ENCODE data around the gene TNIK.

The TNIK gene

DNA sequence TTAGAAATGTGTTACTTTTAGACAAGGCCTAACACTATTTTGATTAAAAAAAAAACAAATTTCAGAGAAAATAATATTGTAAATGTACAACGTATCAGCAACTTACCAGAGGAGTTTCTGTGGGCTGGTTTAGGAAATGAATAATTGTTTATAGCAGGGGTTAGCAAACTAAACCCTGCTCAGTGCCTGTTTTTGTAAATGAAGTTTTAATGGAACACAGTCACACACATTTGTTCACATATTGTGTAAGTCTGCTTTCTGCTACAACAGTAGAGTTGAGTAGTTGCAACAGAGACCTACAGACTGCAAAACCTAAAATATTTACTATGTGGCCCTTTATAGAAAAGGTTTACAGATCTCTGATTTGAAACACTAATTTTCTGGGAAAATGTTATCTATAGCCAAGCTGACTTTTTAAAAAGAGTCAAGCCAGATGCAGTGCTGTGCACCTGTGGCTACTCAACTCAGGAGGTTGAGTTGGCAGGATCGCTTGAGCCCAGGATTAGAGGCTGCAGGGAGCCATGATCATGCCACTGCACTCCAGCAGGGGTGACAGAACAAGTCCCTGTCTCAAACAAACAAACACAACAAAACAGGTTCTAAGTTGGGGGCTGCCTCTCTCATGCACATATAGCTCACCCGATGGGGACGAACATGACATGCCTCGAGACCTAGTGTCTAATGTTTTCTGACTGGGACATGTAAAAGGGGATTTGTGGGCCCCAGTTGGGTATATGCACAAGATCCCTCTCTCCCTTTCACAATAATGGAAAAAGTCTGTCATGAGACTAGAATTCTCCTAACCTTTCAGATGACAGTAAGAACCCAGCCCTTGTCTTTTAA is 182.5 kb downstream of the TNIK start:
- DNase-seq, result no peak

- DNase-seq, result no peak
Observed at GRCh38 chr3:171276923-171277322, 183.3 kb downstream of the TNIK start.

GRCh38 chr3:171274222-171274621 is 186.0 kb downstream of the TNIK start:
- DNase-seq, result no peak

- DNase-seq, result no peak
Observed at GRCh38 chr3:171270541-171270940, 189.7 kb downstream of the TNIK start.

GRCh38 chr3:171269542-171269941 is 190.7 kb downstream of the TNIK start:
- DNase-seq, result no peak

- no peak for DNase-seq
Observed at GRCh38 chr3:171268677-171269076, 191.5 kb downstream of the TNIK start.

GRCh38 chr3:171267104-171267503 is 193.1 kb downstream of the TNIK start:
- no peak for DNase-seq

GRCh38 chr3:171266740-171267073 is 193.5 kb downstream of the TNIK start:
- DNase-seq, result no peak

DNA sequence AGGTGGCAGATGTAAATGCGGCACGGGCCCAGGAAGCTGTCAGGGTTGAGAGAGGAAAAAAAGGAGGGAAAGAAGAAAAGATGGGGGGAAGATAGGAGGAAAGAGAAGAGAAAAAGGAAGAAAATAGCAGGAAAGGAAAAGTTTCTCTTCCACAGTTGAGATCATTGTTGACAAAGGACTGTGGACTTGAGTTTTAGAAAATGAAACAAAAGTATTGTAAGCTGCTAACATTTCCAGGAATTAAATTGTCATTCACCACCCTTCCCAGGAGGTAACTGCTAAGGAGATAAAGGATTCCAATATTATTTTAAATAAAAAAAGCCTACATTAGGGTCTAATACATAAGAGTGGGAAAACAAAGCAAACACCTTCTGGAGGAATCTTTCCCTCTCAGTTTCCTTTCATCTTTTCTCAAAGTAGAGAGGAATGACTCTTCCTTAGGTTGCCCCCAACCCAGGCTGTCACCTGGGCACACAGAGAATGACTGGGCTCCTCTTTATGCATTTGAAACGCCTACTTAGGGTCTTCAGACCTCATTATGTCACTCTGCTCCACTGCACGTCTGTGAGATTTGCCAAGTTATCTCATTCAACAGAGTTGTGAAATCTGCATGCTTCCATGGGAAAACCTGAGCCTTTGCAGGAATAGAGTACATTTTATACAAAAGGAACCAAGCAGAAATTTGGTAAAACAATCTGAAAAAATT is 194.0 kb downstream of the TNIK start:
- no peak for DNase-seq

DNA sequence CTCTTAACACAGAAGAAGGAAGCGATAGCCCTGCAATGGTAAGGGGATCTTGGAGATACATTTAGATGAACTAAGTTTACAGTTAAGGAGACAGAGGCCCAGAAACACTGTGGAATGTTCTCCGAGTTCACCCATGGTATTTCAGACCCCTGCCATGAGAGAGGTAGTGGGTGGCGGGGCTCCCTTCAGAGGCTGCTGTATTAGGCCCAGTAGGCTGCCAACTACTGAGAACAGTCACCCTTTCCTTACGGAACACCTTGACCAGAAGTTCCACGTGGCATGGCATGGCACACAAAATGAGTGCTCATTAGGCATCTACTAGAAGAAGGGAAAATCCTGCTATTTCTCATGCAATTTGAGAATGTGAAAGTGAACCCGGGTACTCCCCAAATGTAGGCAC is 195.4 kb downstream of the TNIK start:
- no peak for DNase-seq

DNA sequence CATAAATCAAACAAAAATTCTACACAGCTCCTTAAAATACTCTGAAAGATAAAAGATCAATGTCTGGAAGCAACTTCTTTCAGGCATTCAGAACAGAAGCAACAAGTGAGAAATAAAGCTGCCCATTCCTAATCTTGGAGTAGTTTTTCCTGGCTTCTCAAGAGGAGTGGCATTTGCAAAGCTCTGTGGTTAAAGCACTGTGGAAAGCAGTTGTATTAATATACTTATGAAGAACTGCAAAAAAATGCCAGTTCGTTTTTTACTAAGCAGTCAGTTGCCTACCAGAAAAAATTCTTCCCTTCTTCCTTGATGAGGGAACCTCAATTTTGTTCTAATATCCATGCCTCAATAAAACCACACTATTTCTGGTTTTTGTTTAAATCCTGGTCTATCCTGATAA is 197.8 kb downstream of the TNIK start:
- no peak for DNase-seq

- no peak for DNase-seq
Observed at GRCh38 chr3:171261487-171261886, 198.7 kb downstream of the TNIK start.

- no peak for DNase-seq
Observed at GRCh38 chr3:171260899-171261298, 199.3 kb downstream of the TNIK start.

- no peak for DNase-seq
Observed at GRCh38 chr3:171260466-171260865, 199.7 kb downstream of the TNIK start.

DNA sequence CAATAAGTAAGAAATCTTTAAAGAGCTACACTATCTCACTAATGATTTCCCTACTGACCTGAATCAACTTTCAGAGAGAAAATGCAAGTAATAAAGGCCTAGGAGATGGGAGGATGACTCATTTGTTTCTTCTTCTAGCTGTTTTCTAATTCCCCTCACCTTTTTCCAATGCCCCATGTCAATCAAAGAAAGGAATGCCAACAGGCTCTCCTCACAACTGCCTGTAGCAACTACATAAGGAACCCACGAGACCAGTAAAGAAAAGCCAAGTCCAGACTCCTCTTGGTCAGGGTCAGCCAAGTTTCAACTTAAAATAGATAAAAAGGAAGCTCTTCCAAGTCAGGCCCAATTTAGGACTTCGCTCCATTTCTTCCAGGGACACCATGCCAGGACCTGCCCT is 201.9 kb downstream of the TNIK start:
- DNase-seq, result no peak

DNA sequence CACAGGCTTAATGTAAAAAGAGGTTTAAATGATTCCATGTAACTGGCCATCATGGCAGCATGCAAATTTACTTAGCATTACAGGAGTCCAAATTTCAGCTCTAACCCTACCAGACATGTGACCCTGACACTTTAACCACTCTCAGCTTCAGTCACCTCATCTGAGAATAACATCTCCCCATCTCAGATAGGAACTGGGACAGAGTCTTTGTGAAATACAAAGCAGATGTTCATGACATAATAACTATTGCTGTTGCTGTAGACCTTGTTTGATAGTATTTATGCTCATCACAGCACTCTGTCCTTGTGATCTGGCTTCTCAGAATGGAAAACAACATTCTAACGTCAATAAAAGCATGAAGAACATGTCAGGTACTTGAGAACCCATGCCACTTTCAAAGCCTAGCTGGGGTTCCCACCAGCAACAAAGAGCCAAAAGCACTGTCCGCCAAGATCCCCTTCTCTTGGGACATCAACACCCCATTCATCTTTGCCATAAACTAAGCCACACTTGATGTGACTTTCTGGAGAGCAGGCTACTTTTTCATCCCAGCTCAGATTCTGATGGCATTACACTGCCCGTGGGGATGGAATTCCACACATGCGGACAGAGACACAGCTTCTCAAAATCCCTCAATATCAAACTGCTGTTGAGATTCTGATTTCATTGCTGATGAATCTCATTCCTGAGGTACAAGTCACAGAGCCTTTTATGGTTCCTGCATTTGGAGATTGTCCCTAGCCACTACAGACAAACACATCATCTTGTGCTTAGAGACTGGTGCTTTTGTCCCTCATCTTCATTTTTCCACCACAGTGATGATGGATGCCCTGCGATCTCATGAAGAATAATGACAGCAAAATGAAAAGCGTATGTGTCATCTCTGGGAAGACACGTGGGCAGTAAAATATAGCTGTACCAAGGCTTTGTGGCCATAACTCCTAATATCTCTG is 202.7 kb downstream of the TNIK start:
- DNase-seq, result no peak

DNA sequence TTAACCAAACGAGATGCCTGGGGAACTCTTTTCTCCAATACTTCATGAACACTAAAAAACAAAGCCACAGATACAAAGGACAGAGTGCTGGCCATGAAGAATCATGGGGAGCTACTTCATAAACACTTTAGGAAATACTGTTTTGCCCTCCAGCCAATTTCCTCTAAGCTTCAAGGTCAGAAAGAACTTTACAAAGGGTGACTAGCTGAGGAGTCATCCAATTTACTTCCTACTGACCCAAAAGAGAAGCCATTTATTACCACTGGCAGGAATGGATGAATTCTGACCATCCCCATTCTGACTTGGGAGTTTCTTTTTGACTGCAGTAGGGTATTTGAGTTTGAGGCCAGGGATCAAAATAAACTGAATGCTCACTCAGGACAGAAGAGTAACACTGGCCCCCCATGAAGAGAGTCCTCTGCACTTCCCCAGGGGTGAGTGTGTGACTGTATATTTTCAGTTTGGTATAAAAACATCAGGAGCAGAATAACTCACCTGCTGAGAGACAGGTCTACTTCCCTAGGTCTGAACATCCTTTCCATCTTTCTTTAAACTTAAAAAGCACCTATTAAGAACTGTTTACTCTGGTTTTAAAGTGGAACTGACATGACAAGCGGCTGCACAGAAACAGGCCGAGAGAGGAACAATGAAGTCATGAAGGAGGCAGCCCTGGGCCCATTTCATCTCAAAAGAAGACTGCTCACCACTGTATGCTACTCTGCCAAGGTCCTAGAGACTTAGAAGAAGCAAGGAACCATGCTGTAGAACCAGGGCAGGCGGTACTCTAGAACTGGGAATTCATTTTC is 203.6 kb downstream of the TNIK start:
- DNase-seq, result no peak

- no peak for DNase-seq
Observed at GRCh38 chr3:171255236-171255806, 204.9 kb downstream of the TNIK start.

DNA sequence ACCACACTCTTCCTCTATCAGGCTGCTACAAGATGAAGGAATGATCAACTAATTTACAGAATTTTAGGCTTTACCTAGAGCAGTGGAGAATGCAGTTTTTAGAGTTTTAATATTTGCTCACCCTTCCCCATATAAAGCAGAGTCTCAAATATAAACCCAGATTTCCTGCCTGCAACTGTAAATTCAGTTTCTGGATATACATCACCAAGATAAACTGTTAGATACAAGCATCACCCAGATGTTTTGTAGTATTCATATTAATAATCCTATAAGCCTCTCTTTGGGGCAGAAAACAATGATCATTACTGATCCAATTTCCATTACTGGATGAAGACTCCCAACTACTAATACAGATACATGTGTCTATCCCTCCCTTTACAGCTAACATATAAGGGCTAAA is 205.9 kb downstream of the TNIK start:
- no peak for DNase-seq

GRCh38 chr3:171251835-171252234 is 208.4 kb downstream of the TNIK start:
- no peak for DNase-seq

- no peak for DNase-seq
Observed at GRCh38 chr3:171250444-171250843, 209.8 kb downstream of the TNIK start.

- DNase-seq, result no peak
Observed at GRCh38 chr3:171249245-171249644, 211.0 kb downstream of the TNIK start.

Data from right forelimb (tissue), 1 donor.